Frontal cortex (tissue), 4 donors: ENCODE measurements around the gene MIEF2. TPM values are rescaled to one million over a fixed set of nuclear protein-coding genes. Genes with fewer than 3 reads are reported as not detected.

ENCODE experiments used
- DNase-seq, 2 donors: peaks; one replicate each; pipeline ENCODE4 v3.0.0; 2012; ENCODE audit warnings: low spot score in 2 of 2
- FAIRE-seq: peaks from 2 replicates; lab custom pipeline; 2012; peaks lifted over from hg19 to GRCh38; lab: Jason Lieb, UNC
- total RNA-seq: library from RNA; depleted of rRNA; stranded (reverse); fragments of >200 nt; gene quantifications from one replicate; pipeline ENCODE4 v1.2.3, GENCODE V29; 2014
- donor health status: control.
- donor health status: control.
- donor health status: control.

Gene MIEF2
- total RNA-seq, 1 donor from 2014 or later: 34.2 TPM

- no peak for DNase-seq
- FAIRE-seq: no peak
These were observed 5.4 kb upstream of the MIEF2 start for GRCh38 chr17:18254888-18255649.

- FAIRE-seq: no peak
- DNase-seq: no peak
These were observed 4.1 kb upstream of the MIEF2 start for GRCh38 chr17:18256351-18256750.

- DNase-seq: no peak
- no peak for FAIRE-seq
These were observed 3.7 kb upstream of the MIEF2 start for GRCh38 chr17:18256776-18257175.

- DNase-seq: no peak
- FAIRE-seq: no peak
These were observed 3.0 kb upstream of the MIEF2 start for GRCh38 chr17:18257268-18257981.

- FAIRE-seq (no peak), DNase-seq (peak; percentile 77 to 82)
These were observed 2.5 kb upstream of the MIEF2 start for GRCh38 chr17:18257982-18258355.

GRCh38 chr17:18258356-18259038 lies 2.0 kb upstream of the MIEF2 start, which contains the start of gene FLII:
FLII (minus strand) TSS chr17:18258738; CDS start chr17:18258690, 48 bp downstream.
- DNase-seq (peak; percentile 83 to 89), FAIRE-seq (no peak)

- FAIRE-seq: no peak
- DNase-seq: no peak
These were observed 686 bp upstream of the MIEF2 start for GRCh38 chr17:18259621-18260331.

- DNase-seq (peak in 1 of 2 donors; percentile 86), FAIRE-seq (no peak)
These were observed 669 bp downstream of the MIEF2 start for GRCh38 chr17:18261146-18261515.

GRCh38 chr17:18261659-18262058 lies 1.2 kb downstream of the MIEF2 start:
- FAIRE-seq (no peak), DNase-seq (no peak)

- FAIRE-seq (no peak), DNase-seq (no peak)
These were observed 1.6 kb downstream of the MIEF2 start for GRCh38 chr17:18262111-18262510.

GRCh38 chr17:18262641-18263040 lies 2.2 kb downstream of the MIEF2 start:
- FAIRE-seq (no peak), DNase-seq (no peak)

GRCh38 chr17:18263885-18264682 lies 3.6 kb downstream of the MIEF2 start:
- DNase-seq: no peak
- FAIRE-seq: no peak

- no peak for FAIRE-seq
- DNase-seq: no peak
These were observed 6.9 kb downstream of the MIEF2 start for GRCh38 chr17:18267366-18267765.

- FAIRE-seq (no peak), DNase-seq (no peak)
These were observed 7.7 kb downstream of the MIEF2 start for GRCh38 chr17:18267927-18268711.

GRCh38 chr17:18270046-18270931 lies 9.8 kb downstream of the MIEF2 start:
- DNase-seq (no peak), FAIRE-seq (no peak)

- no peak for FAIRE-seq
- no peak for DNase-seq
These were observed 16.6 kb downstream of the MIEF2 start for GRCh38 chr17:18277076-18277475.

GRCh38 chr17:18278867-18279266 lies 18.4 kb downstream of the MIEF2 start:
- FAIRE-seq (no peak), DNase-seq (no peak)

- DNase-seq (no peak), FAIRE-seq (no peak)
These were observed 19.8 kb downstream of the MIEF2 start for GRCh38 chr17:18280249-18280648.
